ENCODE results near the gene C1orf50.

The C1orf50 gene

DNA sequence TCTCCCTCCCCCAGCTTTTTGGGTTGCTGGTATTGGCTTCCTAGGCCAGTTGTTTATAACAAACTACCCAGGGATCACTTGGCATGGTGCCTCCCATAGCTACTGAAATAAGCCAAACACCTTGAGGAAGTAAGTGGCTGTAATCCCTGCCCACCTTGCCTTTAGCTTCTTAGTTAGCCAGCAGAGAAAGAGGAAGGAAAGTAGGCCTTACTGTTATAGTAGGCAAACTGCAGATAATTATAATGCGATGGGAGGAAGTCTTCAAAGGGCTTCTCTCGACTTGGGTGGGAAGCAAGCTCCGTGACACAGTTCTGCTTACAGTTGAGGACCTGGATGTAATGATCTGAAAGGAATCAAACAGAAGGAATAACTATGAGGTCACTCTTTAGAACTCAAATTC, 8.4 kb upstream of the C1orf50 start:
- no peak for DNase-seq (ENCODE audit: low read depth, low spot score)

DNA sequence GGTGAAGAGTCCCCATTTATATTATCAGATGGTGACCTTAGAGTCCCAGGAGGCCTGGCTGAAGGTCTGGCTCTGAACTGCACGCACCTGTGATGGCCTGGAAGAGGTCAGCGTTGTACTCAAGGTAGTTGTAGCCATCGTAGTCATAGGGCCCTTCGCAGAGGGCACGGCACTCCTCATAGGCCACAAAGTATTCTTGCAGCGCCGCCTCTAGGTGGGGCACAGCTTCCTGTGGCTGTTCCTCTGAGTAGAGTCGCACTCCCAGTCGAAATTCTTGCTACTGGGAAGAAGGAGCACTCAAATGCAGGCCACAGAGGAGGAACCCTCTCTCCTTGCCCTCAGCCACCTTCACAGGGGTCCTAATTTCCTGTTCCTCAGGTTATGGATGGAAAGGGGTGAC, 7.9 kb upstream of the C1orf50 start:
- DNase-seq (ENCODE audit: low read depth, low spot score), result peak; percentile 45

- DNase-seq (ENCODE audit: low read depth, low spot score), result no peak
These were observed 5.5 kb upstream of the C1orf50 start for GRCh38 chr1:42761567-42761966.

DNA sequence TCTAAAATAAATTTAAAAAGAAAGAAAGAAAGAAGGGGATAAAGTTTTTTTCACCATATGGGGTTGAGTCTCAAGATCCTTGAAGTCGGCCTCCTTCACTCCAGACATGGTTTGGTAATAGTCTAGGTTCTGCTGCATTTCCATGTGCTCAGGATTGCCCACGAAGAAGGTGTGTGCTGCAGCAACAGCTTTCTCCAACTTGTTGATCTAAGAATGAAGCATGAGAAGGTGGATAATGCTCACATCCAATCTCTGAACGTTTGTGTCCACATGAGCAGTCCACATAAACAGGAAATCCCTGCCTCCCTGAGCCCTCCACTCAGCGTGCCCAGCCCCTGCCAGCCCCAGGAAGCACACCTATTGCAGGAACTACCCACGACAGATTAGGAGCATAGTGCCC, 4.8 kb upstream of the C1orf50 start:
- no peak for DNase-seq (ENCODE audit: low read depth, low spot score)

- DNase-seq (ENCODE audit: low read depth, low spot score), result no peak
These were observed 1.8 kb upstream of the C1orf50 start for GRCh38 chr1:42765269-42765668.

GRCh38 chr1:42765832-42766740, 963 bp upstream of the C1orf50 start:
- peak; percentile 79 for DNase-seq (ENCODE audit: low read depth, low spot score)

- DNase-seq (ENCODE audit: low read depth, low spot score), result no peak
These were observed 506 bp downstream of the C1orf50 start for GRCh38 chr1:42767510-42768000.

DNA sequence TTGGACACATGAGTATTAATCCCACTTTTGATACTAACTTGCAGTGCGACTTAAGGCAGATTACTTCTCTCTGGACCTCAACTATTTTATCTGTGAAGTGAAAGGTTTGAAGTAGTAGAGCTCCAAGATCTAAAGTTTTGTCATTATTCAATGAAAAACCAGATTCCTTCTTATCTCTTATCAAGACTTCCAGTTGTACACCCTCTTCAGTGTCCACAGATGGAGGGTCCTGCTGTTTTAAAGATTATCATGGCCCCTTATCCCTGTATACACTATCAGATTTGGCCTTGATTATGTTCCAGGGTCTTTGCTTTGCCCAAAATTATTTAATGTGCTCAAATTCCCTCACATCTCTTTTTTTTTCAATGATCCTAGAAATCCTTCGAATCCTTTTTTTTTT, 1.1 kb downstream of the C1orf50 start:
- no peak for DNase-seq (ENCODE audit: low read depth, low spot score)

DNA sequence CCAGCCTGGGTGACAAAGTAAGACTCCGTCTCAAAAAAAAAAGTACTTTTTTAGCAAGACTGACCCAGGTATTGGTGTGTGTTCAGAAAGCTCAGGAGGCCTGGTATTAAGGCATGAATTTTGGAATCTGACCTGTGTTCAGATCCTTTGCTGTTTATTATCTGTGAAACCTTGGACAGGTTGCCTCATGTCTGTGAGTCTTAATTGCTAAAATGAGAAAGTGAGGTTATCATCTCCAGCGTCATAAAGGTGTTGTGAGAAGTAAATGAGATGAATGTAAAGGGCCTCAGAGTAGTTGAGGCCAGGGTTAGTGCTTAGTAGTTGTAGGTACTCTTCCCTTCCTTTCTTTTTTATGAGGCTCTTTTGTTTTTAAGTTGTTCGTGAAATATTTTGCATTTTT, 2.8 kb downstream of the C1orf50 start:
- DNase-seq (ENCODE audit: low read depth, low spot score), result no peak

GRCh38 chr1:42773420-42773819, 6.4 kb downstream of the C1orf50 start:
- DNase-seq (ENCODE audit: low read depth, low spot score), result no peak

DNA sequence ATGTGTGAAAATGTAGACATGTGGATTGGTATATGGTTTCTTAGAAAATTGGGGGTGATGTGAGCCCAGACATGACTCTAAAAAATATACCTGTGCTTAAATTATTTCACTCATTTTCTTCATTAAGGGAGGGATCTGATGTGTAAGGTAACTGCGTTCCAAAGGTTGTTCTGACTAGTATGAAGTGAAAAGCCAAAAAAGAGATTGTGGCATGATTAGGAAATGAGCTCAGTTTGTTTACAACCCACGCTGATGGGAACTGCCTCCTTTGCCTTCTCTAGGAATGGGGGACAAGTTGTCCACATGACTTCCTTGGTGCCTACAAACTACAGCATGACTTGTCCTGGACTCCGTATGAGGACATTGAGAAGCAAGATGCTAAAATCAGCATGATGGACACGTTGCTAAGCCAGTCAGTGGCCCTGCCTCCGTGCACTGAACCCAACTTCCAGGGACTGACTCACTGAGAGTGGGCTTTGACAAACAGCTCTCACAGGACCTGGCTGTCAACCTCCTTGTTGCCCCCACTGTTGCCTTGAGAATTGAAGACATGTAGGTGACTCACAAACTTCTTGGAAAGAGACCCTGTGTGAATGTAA, 8.0 kb downstream of the C1orf50 start:
- DNase-seq (ENCODE audit: low read depth, low spot score), result no peak

- no peak for DNase-seq (ENCODE audit: low read depth, low spot score)
These were observed 9.5 kb downstream of the C1orf50 start for GRCh38 chr1:42776502-42776901.

DNA sequence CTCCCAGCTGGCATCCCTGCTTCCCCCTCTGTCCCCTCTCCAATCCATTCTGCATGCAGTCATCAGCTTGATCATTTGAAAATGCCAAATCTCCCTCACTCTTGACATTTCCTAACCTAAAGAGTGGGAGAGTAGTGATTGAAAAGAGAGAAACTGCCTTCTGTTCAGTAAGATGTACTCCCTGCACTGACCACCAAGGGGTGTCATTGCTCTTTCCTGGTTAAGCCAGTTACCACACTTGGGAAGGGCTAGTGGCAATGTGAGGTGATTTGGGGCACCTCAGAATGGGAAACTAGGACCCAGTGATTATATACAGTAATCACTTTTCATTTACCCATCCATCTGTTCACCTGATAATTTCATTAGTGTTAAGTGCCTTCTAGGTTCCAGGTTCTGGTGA, 10.8 kb downstream of the C1orf50 start:
- DNase-seq (ENCODE audit: low read depth, low spot score), result no peak

- no peak for DNase-seq (ENCODE audit: low read depth, low spot score)
These were observed 12.7 kb downstream of the C1orf50 start for GRCh38 chr1:42779725-42780124.

DNA sequence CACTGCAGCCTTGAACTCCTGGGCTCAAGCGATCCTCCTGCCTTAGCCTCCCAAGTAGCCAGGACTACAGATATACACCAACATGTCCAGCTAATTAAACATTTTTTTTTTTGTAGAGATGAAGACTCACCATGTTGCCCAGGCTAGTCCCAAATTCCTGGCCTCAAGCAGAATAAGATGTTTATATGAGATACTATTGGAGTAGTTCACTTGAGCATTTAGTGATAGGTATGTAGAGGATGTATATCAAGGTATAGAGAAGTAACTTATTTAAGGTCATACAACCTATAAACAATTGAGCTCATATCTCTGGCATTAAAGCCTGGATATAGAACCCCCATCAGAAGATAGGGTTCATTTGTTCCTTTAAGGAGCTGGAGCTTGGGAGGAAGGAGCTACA, 13.1 kb downstream of the C1orf50 start:
- DNase-seq (ENCODE audit: low read depth, low spot score), result no peak

DNA sequence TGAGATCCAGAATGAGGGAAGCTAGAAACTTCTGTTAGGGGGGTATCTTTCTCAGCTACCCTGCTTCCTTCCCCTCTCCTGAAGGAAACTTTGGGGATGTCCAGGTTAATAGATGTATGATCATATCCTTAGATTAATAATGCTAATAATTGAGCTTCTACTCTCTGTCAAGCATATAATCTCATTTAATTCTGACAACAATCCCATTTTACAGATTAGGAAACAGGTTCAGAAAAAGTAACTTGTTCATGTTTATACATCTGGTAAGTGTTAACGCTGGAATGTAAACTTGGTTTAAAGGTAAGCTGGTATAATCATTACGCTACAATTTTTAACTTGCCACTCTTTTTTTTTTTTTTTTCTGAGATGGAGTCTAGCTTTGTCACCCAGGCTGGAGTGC, 16.0 kb downstream of the C1orf50 start:
- no peak for DNase-seq (ENCODE audit: low read depth, low spot score)

GRCh38 chr1:42784547-42784945, 17.5 kb downstream of the C1orf50 start:
- DNase-seq (ENCODE audit: low read depth, low spot score), result no peak

GRCh38 chr1:42784946-42785693, 18.1 kb downstream of the C1orf50 start, which contains the start of gene TMEM269:
TSS of gene TMEM269 (plus strand) at chr1:42784991. CDS start at chr1:42789894, 4,903 bp downstream.
- DNase-seq (ENCODE audit: low read depth, low spot score), result no peak

DNA sequence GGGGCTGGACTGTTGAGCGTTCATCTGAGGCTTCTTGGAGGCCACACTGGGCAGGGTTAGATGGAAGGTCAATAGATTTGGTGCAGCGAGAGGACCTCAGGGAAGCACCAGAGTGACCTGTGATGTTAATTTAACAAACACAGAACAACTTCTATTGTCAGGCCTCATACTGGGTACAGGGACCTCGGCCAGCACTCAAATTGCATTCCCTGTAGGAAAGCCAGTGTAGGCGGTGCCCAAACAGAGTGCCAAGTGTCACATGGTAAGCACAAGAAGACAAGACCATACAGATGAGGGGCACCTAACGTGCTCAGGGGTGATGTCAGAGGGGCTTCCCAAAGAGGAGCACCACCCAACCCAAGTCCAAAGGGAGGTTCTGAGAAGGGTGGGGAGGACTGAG, 19.0 kb downstream of the C1orf50 start:
- DNase-seq (ENCODE audit: low read depth, low spot score), result no peak

DNA sequence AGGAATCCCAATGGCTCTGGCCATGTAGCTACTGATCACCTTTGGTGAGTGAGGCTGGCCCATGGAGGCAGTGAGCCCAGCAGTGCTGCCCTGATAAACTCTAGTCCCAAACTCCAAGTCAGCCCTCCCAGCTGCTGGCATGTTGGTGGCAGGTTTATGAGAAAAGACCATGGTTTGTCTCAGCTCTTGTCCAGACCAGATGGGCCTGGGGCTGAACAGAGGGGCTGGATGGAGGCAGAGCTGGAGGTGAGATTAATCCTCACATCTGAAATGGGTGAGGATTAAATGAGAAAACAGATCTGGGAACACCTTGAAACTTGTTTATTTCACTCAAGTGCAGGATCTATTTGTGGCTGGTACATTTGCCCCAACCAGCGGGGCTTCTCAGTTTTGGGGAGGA, 21.0 kb downstream of the C1orf50 start:
- DNase-seq (ENCODE audit: low read depth, low spot score), result no peak

DNA sequence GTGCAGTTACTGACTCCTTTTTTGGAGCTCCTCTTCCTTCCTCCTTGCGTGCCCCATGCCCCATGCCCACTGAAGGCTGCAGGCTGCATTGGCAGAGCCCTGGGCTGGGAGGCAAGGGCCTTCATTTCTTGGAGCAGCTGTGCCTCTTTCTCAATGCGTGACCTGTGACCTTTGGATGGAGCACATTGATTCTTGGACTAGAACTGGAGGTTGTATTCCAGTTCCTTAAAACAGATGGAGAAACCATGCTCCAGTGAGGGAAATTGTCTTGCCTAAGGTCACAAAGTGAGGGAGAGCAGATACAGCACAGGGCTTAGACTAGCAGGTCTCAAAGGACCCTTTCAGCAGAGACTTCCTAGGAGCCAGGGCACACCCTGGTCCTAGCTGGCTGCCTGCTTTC, 26.8 kb downstream of the C1orf50 start:
- DNase-seq (ENCODE audit: low read depth, low spot score), result no peak

- DNase-seq (ENCODE audit: low read depth, low spot score), result no peak
These were observed 30.4 kb downstream of the C1orf50 start for GRCh38 chr1:42797414-42797813.
